GM23338 (cell line): ENCODE measurements around the gene RNF152.

Source experiments
- CREB1 ChIP-seq: fragments of 250-450 bp; sonication (Bioruptor Pico); IDR thresholded peaks from 2 replicates; pipeline ENCODE4 v1.5.0; 2020; ENCODE audit warnings: low read depth, mild to moderate bottlenecking, moderate library complexity
- EZH2 ChIP-seq: fragments of 200-600 bp; sonication (generic); IDR thresholded peaks from one replicate; pipeline ENCODE4 v1.8.0; 2017; ENCODE audit warnings: antibody characterized with exemption, mild to moderate bottlenecking, low read depth; ENCODE audit not compliant: unreplicated experiment
- EZH2phosphoT487 ChIP-seq: fragments of 200-600 bp; sonication (generic); IDR thresholded peaks from one replicate; pipeline ENCODE4 v1.8.1; 2018; ENCODE audit warnings: antibody characterized with exemption; ENCODE audit not compliant: unreplicated experiment
- JUNB ChIP-seq: IDR thresholded peaks from one replicate; pipeline ENCODE4 v1.6.1; 2016; ENCODE audit warnings: antibody characterized with exemption; ENCODE audit not compliant: unreplicated experiment
- POLR2AphosphoS5 ChIP-seq: IDR thresholded peaks from 2 replicates; pipeline ENCODE4 v1.6.1; 2016; ENCODE audit warnings: antibody characterized with exemption, low read depth
- REST ChIP-seq: IDR thresholded peaks from one replicate; pipeline ENCODE4 v1.6.1; 2018; ENCODE audit warnings: antibody characterized with exemption; ENCODE audit not compliant: unreplicated experiment
- STAT1 ChIP-seq: IDR thresholded peaks from one replicate; pipeline ENCODE4 v1.6.1; 2016; ENCODE audit warnings: antibody characterized with exemption; ENCODE audit not compliant: unreplicated experiment
- TF ChIP-seq, protein P1 (sequence below), 2 experiments: fragments of 200-600 bp in 1 of 2; sonication (generic) in 1 of 2; conservative IDR thresholded peaks; 2 replicates each; pipeline versions ENCODE4 v1.5.1 to v1.6.1; 2016 to 2017; ENCODE audit warnings: antibody characterized with exemption in 2 of 2, low read depth in 2 of 2, mild to moderate bottlenecking in 2 of 2, moderate library complexity in 1 of 2
- TF ChIP-seq, protein P2 (sequence below): IDR thresholded peaks from 2 replicates; pipeline ENCODE4 v1.6.1; 2016; ENCODE audit warnings: antibody characterized with exemption

GRCh38 chr18:61891894-61892293 lies 913 bp downstream of the RNF152 start:
- TF ChIP-seq, protein P1, sequence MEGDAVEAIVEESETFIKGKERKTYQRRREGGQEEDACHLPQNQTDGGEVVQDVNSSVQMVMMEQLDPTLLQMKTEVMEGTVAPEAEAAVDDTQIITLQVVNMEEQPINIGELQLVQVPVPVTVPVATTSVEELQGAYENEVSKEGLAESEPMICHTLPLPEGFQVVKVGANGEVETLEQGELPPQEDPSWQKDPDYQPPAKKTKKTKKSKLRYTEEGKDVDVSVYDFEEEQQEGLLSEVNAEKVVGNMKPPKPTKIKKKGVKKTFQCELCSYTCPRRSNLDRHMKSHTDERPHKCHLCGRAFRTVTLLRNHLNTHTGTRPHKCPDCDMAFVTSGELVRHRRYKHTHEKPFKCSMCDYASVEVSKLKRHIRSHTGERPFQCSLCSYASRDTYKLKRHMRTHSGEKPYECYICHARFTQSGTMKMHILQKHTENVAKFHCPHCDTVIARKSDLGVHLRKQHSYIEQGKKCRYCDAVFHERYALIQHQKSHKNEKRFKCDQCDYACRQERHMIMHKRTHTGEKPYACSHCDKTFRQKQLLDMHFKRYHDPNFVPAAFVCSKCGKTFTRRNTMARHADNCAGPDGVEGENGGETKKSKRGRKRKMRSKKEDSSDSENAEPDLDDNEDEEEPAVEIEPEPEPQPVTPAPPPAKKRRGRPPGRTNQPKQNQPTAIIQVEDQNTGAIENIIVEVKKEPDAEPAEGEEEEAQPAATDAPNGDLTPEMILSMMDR (conservative IDR thresholded peaks at IDR 0.05; ENCODE audit: low read depth in 2 of 2): no peak
- TF ChIP-seq CREB1 (CRISPR knock-in tag) (no peak), EZH2phosphoT487 (no peak), EZH2 (no peak), POLR2AphosphoS5 (no peak), JUNB (no peak), STAT1 (no peak), REST (no peak)
- TF ChIP-seq, protein P2, sequence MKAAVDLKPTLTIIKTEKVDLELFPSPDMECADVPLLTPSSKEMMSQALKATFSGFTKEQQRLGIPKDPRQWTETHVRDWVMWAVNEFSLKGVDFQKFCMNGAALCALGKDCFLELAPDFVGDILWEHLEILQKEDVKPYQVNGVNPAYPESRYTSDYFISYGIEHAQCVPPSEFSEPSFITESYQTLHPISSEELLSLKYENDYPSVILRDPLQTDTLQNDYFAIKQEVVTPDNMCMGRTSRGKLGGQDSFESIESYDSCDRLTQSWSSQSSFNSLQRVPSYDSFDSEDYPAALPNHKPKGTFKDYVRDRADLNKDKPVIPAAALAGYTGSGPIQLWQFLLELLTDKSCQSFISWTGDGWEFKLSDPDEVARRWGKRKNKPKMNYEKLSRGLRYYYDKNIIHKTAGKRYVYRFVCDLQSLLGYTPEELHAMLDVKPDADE: no peak
